HCEC 1CT (cell line): ENCODE measurements around the gene USP49.
A peak's percentile ranks its signal among the peaks of the same experiment; 100 is the strongest.

Experiments
- DNase-seq: peaks from one replicate; pipeline ENCODE4 v3.0.0-alpha.2; 2017

Gene USP49

GRCh38 chr6:41805830-41806774 lies 89.1 kb downstream of the USP49 start:
- no peak for DNase-seq

DNA sequence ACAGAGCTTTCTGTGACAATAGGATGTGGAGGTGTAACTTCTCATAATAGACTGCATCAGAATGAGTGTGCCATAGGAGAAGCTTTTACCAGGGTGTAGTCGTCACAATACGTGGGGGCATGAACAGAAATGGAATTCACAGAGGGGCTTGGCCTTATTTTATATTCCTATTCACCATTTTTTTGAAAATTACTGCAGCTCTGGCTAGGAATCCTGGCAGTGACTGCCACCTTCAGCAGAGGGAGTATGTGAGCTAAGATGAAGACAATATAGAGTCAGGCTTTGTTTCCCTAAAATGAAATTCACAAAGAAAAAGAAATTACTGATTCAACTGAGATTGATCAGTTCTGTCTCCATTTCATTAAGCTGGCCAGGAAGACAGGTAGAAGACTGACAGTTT lies 93.8 kb downstream of the USP49 start:
- DNase-seq = peak; percentile 30

DNA sequence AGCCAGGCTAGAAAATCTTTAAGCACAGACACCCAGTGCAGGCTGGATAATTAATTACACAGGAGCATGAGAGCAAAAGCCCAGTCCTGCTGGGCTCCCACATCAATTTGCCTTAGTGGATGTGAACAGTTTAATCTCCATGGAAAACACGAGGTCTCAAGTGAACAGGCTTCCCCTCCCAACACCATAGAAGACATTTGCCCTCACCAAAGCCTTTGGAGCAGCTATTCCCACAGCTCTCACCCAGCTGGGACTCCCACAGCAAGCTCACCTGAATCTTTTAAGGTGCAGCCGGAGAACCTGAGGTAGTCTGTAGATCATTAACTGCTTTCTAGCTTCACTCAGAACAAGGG lies 95.6 kb downstream of the USP49 start:
- DNase-seq = no peak

DNA sequence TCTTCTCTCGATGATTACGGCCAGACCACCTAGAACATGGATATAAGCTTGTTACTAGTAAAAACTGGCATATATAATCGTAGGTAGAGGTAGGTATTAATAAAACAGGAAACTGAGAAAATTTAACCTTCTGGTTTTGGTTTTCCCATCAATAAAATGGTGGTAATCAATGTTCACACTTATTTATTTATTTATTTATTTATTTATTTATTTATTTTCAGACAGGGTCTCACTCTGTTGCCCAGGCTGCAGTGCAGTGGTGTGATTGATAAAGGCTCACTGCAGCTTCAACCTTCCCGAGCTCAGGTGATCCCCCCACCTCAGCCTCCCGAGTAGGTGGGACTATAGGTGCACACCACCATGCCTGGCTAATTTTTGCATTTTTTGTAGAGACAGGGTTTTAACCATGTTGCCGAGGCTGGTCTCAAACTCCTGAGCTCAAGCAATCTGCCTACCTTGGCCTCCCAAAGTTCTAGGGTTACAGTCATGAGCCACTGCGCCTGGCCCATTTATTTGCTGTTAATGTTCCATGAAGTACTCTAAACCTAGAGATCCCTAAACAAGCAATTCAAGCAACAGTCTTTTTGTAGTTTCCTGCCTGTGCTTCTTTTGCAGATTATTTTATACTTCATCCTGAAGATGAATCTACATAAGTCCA lies 96.1 kb downstream of the USP49 start:
- no peak for DNase-seq

DNA sequence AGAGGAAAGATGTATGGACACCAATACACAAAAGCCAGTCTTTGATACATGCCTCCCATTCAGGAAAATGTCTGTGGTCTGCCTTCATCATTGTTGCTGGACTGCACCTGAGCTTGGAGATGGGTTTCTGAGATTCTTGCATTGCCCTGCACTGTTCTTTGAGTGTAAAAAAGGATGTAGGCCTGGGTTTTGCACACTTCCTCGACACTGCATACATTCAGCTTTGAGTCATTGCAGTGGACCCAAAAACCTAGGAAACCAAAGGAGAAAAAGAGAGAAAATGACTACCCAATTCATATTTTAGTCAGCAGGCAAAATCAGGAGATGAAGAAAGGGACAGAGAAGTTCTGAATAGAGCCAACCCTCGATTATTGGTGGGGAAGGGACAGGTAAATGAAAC lies 98.7 kb downstream of the USP49 start:
- DNase-seq = no peak

- DNase-seq = no peak
Observed at GRCh38 chr6:41791984-41792383, 103.2 kb downstream of the USP49 start.

DNA sequence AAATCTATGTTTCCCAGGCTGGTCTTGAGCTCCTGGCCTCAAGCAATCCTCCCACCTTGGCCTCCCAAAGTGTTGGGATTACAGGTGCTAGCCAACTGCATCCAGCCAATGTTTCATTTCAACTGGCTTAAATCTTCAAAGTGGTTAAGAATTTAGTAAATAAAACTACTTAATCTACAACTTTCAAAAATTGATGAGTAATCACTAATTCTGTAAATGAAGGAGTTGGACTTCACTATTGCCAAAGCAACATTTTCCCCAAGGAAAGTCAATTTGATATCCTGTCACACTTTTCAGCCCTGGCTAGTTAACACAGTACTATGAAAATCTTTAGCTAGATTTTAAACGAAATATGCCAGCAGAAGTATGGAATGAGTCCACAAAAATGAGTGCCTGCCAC lies 103.9 kb downstream of the USP49 start:
- no peak for DNase-seq

DNA sequence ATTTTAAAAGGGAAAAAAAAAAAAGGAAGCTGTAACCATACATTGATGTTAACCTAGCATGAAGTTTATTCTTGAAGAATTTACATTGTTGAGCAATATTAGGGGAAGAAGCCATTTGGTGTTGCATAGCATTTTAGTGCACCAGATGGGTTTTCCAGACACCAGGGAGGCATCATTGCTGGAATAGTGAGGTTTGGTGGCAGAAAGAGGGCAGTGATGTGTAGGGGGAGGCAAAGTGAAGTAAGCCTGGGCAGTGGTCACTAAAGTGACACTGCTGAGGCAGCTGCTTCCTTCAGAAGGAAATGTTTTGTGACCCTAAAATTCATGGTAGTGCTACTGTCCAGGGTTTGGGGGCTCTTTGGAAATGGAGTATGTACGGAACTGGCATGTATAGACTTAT lies 105.1 kb downstream of the USP49 start:
- DNase-seq = no peak

DNA sequence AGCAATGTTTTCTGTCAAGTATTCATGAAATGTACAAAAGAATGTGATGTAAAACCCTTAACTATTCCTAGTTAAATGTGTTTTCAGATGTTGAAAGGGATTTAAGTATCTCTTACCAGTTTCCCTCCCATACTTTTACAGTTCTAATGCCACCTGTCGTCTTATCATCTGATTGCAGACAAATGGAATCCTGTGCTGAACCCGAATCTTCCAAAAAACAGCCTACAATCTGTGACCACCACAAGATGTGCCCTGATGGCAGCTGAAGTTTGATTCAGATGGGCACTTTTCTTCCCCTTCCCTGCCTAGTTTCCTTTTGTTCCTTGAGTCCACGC lies 105.8 kb downstream of the USP49 start:
- no peak for DNase-seq

DNA sequence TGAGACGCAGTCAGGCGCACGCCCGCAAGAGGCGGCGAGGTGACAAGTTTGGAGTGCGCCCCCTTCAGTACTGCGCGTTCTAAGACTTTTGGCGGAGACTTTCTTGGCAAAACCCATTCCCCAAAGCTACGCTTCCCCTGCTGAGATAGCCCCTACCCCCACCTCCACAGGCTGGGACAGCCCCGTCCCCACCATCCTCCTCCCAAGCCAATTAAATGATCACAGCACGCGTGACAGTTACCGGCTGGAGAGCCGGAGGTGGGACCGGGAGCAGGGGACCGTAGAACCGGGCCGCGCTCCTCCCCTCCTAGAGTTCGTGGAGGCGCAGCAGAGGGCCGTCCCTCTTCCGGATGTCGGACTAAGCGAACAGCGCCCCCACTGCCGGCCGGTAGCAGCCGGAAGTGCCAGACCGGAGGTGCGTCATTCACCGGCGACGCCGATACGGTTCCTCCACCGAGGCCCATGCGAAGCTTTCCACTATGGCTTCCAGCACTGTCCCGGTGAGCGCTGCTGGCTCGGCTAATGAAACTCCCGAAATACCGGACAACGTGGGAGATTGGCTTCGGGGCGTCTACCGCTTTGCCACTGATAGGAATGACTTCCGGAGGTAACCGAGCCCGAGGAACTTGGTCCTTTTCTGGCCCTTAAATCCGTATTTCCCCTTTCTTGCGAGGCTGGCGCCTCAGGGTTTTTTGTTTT lies 107.8 kb downstream of the USP49 start, which contains the start of gene TOMM6:
Gene TOMM6 (plus strand): TSS at position 476 of the 699 bp plus-strand sequence. CDS start 4 bp downstream, at position 480.
- peak; percentile 94 for DNase-seq

DNA sequence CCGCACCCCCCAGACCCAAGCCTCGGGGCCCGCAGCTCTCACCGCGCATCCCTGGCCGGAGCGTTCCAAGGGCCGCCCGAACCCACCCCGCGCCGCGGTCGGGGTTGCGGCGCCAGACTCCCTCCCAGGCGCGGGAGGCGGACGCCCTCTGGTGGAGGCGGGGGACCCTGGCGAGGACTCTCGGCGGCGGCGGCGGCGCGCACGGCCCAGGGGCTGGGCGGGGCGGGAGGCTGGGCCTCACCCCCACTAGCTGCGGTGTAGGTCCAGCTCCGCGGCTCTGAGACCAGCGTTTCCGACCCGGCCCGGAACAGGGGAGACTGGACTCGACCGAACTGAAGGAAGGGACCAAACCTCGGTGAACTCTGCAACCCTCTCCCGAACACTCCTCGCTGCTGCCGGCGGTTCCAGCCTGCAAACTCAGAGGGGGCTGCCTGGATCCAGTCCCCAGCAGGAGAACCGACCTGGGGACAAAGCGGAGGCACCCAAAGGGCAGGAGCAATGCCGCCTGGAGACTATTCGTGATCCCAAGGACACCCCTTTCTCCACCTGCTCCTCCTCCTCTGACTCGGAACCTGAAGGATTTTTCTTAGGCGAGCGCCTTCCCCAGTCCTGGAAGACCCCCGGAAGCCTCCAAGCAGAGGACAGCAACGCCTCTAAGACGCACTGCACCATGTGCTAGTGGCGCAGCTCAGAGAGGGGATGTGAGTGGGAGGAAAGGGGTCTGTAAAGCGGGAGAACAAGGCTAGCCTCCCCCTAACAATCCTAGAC lies 108.5 kb downstream of the USP49 start:
- peak; percentile 72 for DNase-seq

- no peak for DNase-seq
Observed at GRCh38 chr6:41785689-41786450, 109.3 kb downstream of the USP49 start.

- DNase-seq = no peak
Observed at GRCh38 chr6:41785254-41785653, 109.9 kb downstream of the USP49 start.

DNA sequence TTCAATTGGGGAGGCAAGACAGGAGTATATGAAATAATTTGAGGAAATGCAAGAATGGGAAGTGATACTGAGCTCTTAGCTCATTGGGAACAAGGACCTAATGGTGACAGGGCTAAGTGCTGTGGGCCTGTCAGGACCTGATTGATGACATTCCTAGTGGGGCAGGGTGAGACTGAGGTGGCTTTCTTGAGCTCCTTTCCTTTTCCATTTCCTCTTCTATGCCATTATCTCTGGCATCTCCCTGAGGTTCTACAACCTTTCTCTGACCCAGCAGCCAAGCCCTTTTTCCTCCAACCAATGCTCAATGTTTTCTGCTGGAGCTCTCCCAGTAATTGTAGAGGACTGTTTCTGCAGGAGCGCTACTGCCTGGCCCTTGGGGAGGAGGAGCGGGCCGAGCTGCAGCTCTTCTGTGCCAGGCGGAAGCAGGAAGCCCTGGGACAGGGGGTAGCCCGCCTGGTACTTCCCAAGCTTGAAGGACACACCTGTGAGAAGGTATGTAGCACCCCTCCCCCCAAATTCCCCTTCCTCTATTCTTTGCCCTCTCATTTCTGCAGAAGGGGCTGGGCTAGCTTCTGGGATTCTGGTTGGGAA lies 110.5 kb downstream of the USP49 start:
- no peak for DNase-seq

GRCh38 chr6:41783106-41783780 lies 111.9 kb downstream of the USP49 start:
- no peak for DNase-seq

- DNase-seq = no peak
Observed at GRCh38 chr6:41781366-41781730, 113.8 kb downstream of the USP49 start.

GRCh38 chr6:41780551-41781365 lies 114.4 kb downstream of the USP49 start, which contains the start of gene PRICKLE4:
TSS of gene PRICKLE4 (plus strand) at chr6:41780782. CDS start at chr6:41783474, 2,692 bp downstream.
- peak; percentile 26 for DNase-seq

DNA sequence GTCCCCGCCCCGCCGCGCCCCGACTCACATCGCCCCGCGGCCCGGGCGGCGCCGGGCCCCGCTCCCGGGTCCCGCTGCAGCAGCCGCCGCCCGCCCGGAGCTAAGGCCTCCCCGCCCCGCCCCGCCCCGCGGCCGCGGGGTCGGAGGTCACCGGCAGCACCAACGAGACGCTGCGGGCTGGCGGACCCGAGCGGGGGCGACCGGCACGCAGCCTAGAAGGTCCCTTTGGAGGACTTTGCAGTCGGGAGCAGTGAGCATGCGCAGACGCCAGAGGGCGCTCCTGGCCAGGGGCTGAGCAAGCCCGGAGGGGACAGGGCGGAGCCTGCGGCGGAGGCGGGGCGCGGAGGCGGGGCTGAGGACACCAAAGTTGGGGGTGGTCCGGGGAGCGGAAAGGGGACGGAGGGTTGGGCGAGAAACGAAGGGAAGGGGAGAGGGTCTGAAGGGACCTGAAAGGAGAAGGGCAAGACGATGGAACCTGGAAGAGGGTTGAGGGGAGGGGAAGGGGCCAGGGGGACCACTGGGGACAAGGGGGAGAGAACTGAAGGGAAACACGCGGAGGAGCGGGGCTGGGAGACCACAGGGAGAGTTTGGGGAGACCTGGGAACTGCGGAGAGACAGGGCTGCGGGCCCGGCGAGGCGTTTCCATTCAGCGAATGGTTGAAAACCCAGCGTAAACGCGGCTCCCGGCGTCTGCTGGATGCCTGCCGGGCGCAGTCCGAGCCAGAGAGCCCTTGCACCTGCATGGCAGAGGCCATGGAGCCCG lies 115.2 kb downstream of the USP49 start, which contains the start of gene FRS3:
Gene FRS3 (minus strand): TSS at position 113 of the 763 bp plus-strand sequence. CDS start 2,913 bp downstream, outside the sequence.
- peak; percentile 89 for DNase-seq

DNA sequence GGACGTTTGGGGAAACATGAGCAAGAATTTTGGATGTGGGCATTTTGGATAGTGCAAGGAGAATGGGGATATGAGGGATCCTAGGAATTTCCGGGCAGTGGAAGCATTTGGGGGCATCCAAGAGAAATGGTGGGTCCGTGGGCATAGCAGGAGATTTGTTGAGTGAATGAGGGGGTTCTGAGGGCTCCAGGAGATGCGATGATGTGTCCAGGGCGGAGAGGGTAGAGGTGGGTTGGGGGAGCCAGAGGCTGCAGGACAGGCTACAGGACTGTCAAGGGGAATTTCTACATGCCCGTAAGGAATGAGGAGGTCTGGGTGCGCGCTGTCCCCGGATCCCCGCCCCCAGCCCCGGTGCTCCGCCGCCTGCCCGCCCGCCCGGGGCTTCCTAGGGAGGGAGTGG lies 115.8 kb downstream of the USP49 start:
- no peak for DNase-seq
